Measurements from ENCODE around the gene RGS9. TPM values are rescaled to one million over a fixed set of nuclear protein-coding genes. Genes with fewer than 3 reads are reported as not detected.

RGS9 gene
- total RNA-seq, 1 experiment from 2014 or later = 6.3 TPM

DNA sequence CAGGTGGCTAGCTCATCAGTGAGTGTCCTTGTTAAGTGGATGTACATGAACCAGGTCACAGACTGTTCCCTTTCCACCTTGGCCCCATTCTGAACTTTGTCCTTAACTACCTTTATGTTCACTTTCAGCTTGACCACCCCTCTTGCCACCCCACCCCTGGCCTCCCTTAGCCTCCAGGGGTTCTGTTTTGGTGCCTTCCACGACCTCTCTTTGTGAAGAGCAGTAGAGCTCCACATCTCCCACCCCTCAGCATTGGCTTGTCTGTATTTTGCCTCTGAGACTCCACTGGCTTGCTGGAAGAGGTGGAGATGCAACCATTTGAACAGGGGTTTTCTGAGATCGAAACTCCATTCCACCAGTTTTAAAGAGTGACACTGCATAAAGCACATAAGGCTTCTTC lies 123.5 kb downstream of the RGS9 start:
- ChIA-PET CTCF (no interaction called here), POLR2A (no interaction called here)
- Histone ChIP-seq H3K4me1 (no peaks in the 10 kb centered on the region), H3K27me3 (replicated peaks; ENCODE audit: control insufficient read depth, insufficient read depth, low read length) (no peaks in the 10 kb centered on the region), H3K4me3 (ENCODE audit: low read depth, low read length) (no peak overlapping the region), H3K9me3 (no peaks in the 10 kb centered on the region), H3K36me3 (ENCODE audit: control insufficient read depth, insufficient read depth, low read length) (no peaks in the 10 kb centered on the region)
- H3K36me3 Mint-ChIP-seq (ENCODE audit: insufficient read depth, unreplicated experiment) = no peaks in the 10 kb centered on the region
- intact Hi-C loops (cut with micrococcal nuclease; ENCODE audit: unreplicated experiment) = no loop called here
- peaks cover 12% of the 10 kb centered on the region for H3K9me3 Mint-ChIP-seq (ENCODE audit: unreplicated experiment)
- no peak for DNase-seq
- no TSS peak for BruUV-seq (replicated peaks)
- no peaks in the 10 kb centered on the region for H3K4me1 Mint-ChIP-seq (ENCODE audit: low read depth, unreplicated experiment)
- peaks cover 12% of the 10 kb centered on the region for H3K27me3 Mint-ChIP-seq (ENCODE audit: insufficient read depth, unreplicated experiment)
- H3K27ac Mint-ChIP-seq (ENCODE audit: unreplicated experiment) = no peak overlapping the region
- H3K4me3 Mint-ChIP-seq (ENCODE audit: unreplicated experiment) = no peak overlapping the region
- no peak for TF ChIP-seq CTCF (IDR thresholded peaks at IDR 0.05; ENCODE audit: insufficient read depth in 1 of 2, low read depth in 1 of 2, low read length in 1 of 2, severe bottlenecking in 1 of 2, unreplicated experiment in 1 of 2)

DNA sequence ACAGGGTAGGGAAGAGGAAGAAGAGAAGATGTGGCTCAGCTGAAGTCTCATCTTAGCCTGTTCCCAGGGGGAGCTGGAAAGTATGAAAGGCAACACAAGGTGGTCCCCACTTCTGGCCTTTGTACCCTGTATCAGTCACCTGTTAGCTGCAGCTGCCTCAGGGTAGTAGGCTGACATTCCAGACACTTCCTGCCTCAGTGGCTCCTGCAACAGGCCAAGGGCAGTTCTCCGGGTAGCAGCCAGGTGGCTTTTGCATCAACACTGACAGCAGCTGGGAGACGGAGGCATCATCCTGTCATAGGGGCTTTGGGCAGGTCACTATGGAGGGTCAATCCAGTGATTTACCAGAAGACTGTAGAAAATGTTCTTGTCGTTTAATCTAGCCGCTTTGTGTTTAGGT lies 124.0 kb downstream of the RGS9 start:
- Mint-ChIP-seq H3K27ac (ENCODE audit: unreplicated experiment) (no peak overlapping the region), H3K4me3 (ENCODE audit: unreplicated experiment) (no peak overlapping the region), H3K4me1 (ENCODE audit: low read depth, unreplicated experiment) (no peaks in the 10 kb centered on the region), H3K36me3 (ENCODE audit: insufficient read depth, unreplicated experiment) (no peaks in the 10 kb centered on the region), H3K27me3 (ENCODE audit: insufficient read depth, unreplicated experiment) (peaks cover 13% of the 10 kb centered on the region), H3K9me3 (ENCODE audit: unreplicated experiment) (peaks cover 15% of the 10 kb centered on the region)
- H3K27me3 ChIP-seq (replicated peaks; ENCODE audit: control insufficient read depth, insufficient read depth, low read length) = no peaks in the 10 kb centered on the region
- TF ChIP-seq CTCF (IDR thresholded peaks at IDR 0.05; ENCODE audit: insufficient read depth in 1 of 2, low read depth in 1 of 2, low read length in 1 of 2, severe bottlenecking in 1 of 2, unreplicated experiment in 1 of 2) = no peak
- H3K36me3 ChIP-seq (ENCODE audit: control insufficient read depth, insufficient read depth, low read length) = no peaks in the 10 kb centered on the region
- POLR2A ChIA-PET = no interaction called here
- CTCF ChIA-PET = no interaction called here
- no peaks in the 10 kb centered on the region for H3K4me1 ChIP-seq
- H3K4me3 ChIP-seq (ENCODE audit: low read depth, low read length) = no peak overlapping the region
- no peaks in the 10 kb centered on the region; the same call in 1 of the 2 replicates for H3K9me3 ChIP-seq
- intact Hi-C loops (cut with micrococcal nuclease; ENCODE audit: unreplicated experiment) = no loop called here
- no TSS peak for BruUV-seq (replicated peaks)
- no peak for DNase-seq

- intact Hi-C loops (cut with micrococcal nuclease; ENCODE audit: unreplicated experiment) = no loop called here
- no peaks in the 10 kb centered on the region for H3K36me3 ChIP-seq (ENCODE audit: control insufficient read depth, insufficient read depth, low read length)
- H3K4me1 ChIP-seq = no peaks in the 10 kb centered on the region
- Mint-ChIP-seq H3K36me3 (ENCODE audit: insufficient read depth, unreplicated experiment) (no peaks in the 10 kb centered on the region), H3K4me3 (ENCODE audit: unreplicated experiment) (no peak overlapping the region), H3K27ac (ENCODE audit: unreplicated experiment) (no peak overlapping the region), H3K27me3 (ENCODE audit: insufficient read depth, unreplicated experiment) (peaks cover 14% of the 10 kb centered on the region), H3K4me1 (ENCODE audit: low read depth, unreplicated experiment) (no peaks in the 10 kb centered on the region), H3K9me3 (ENCODE audit: unreplicated experiment) (peaks cover 15% of the 10 kb centered on the region)
- H3K4me3 ChIP-seq (ENCODE audit: low read depth, low read length) = no peak overlapping the region
- no peak for TF ChIP-seq CTCF (IDR thresholded peaks at IDR 0.05; ENCODE audit: insufficient read depth in 1 of 2, low read depth in 1 of 2, low read length in 1 of 2, severe bottlenecking in 1 of 2, unreplicated experiment in 1 of 2)
- CTCF ChIA-PET = no interaction called here
- H3K9me3 ChIP-seq = no peaks in the 10 kb centered on the region; the same call in 1 of the 2 replicates
- no peak for DNase-seq
- no peaks in the 10 kb centered on the region for H3K27me3 ChIP-seq (replicated peaks; ENCODE audit: control insufficient read depth, insufficient read depth, low read length)
- BruUV-seq (replicated peaks) = no TSS peak
- POLR2A ChIA-PET = interaction anchor here (0.7 kb wide), 1 partner anchor 1980 kb away, joined by 3 read pairs; no protein-coding TSS in a partner anchor
These were observed 124.8 kb downstream of the RGS9 start for GRCh38 chr17:65261682-65262636.

Measured in Caco-2 (cell line).